Astrocyte (in vitro differentiated cells and primary cell): Measurements from ENCODE around the gene LRCOL1.

ENCODE experiments used
- EZH2 ChIP-seq: IDR thresholded peaks from 2 replicates; pipeline ENCODE4 v1.6.1; 2012; ENCODE audit warnings: mild to moderate bottlenecking, low read length, inconsistent platforms; ENCODE audit not compliant: insufficient read depth
- TF ChIP-seq, protein P1 (sequence below): IDR thresholded peaks from 2 replicates; pipeline ENCODE4 v1.5.1; 2011; ENCODE audit warnings: low read depth, mild to moderate bottlenecking, inconsistent platforms, low read length, moderate library complexity; ENCODE audit not compliant: insufficient read depth

DNA sequence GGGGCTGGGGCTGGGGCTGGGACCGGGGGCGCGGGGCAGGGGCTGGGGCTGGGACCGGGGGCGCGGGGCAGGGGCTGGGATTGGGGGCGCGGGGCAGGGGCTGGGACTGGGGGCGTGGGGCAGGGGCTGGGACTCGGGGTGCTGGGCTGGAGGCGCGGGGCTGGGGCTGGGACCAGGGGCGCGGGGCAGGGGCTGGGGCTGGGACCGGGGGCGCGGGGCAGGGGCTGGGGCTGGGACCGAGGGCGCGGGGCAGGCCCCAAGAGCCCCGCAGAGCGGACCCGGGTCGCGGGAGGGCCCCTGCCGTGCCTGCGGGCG, 8.6 kb upstream of the LRCOL1 start:
- TF ChIP-seq, protein P1, sequence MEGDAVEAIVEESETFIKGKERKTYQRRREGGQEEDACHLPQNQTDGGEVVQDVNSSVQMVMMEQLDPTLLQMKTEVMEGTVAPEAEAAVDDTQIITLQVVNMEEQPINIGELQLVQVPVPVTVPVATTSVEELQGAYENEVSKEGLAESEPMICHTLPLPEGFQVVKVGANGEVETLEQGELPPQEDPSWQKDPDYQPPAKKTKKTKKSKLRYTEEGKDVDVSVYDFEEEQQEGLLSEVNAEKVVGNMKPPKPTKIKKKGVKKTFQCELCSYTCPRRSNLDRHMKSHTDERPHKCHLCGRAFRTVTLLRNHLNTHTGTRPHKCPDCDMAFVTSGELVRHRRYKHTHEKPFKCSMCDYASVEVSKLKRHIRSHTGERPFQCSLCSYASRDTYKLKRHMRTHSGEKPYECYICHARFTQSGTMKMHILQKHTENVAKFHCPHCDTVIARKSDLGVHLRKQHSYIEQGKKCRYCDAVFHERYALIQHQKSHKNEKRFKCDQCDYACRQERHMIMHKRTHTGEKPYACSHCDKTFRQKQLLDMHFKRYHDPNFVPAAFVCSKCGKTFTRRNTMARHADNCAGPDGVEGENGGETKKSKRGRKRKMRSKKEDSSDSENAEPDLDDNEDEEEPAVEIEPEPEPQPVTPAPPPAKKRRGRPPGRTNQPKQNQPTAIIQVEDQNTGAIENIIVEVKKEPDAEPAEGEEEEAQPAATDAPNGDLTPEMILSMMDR = no peak
- TF ChIP-seq EZH2 = no peak
